LoVo (cell line): ENCODE data around the gene WFDC5.
A peak's percentile ranks its signal among the peaks of the same experiment; 100 is the strongest.
"Not testable (repeated sequence)": the region's sequence is repeated elsewhere in the genome, so short reads cannot be mapped to it uniquely, and the experiment has no call there.

Experiments
- DNase-seq: peaks from one replicate; pipeline ENCODE4 v3.0.0-alpha.2; 2016; ENCODE audit warnings: low spot score

WFDC5 gene

DNA sequence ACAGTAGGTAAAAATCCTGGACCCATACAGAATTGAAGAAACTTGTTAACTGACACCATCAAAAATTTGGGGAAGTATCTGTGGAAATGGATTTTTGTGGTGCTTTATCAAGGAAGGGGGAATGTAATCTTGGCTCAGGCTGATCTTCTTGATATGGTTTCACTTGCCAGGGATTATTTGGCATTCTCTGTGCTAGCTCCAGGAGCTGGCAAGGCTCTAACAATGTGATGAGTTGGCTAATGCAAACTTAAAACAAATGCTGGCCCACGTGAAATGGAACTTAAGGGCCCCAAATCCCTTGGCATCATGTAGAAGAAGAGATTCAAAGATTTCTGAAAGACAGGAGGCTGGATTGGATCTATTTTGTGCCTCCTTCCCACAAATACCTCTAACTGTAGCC, 27.2 kb downstream of the WFDC5 start:
- DNase-seq: no peak

DNA sequence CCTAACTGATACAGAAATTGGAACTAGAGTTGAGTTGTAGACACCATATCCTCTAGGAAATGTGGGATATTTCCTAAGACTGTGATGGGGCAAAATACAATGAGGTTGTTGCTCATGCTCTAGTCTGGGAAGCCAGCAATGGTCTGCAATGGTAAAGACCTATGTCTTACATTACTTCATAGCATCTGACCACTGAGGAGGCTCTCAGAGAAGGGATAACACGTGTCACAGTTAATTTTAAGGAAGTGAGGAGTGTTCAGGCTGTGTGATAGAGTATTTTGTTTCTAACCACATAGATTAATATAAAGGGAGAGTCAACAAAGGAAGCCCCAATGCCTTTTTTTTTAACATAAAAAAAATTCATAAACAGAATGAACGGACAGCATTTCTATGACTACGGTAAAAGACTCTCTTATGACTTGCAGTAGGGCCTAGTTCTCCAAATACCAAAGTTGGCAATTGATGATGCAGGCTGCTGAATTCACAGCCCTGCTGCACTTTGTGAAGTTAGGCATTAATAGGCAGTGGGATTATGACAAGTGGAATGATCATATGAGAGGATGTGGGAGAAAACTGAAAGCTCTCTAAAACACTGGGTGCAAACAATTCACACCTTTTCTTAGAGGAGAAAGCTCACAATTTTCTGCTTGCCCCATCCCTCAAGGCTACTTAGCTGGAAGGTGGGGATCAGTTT, 27.7 kb downstream of the WFDC5 start:
- DNase-seq: no peak

- DNase-seq: no peak
Measured at GRCh38 chr20:45085867-45086266, 29.1 kb downstream of the WFDC5 start.

GRCh38 chr20:45085289-45085688, 29.7 kb downstream of the WFDC5 start:
- DNase-seq: no peak

DNA sequence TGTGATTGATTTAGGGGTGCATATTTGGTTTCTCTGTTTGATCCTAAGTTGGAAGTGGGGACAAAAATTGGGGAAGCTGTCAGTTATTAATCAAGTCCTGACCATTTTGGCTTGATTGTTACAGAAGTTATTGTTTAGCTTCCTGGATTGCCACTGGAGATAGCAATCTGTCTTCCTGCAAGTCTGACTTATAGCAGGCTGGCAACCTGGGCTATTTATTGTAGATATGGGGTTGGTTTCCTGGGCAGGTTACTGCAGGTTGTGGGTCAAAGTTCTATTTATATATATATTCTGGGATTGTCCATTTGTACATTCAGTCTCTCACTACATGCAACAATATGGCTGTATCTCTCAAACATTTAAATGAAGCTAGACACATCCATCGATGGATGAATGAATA, 31.8 kb downstream of the WFDC5 start:
- DNase-seq: no peak

DNA sequence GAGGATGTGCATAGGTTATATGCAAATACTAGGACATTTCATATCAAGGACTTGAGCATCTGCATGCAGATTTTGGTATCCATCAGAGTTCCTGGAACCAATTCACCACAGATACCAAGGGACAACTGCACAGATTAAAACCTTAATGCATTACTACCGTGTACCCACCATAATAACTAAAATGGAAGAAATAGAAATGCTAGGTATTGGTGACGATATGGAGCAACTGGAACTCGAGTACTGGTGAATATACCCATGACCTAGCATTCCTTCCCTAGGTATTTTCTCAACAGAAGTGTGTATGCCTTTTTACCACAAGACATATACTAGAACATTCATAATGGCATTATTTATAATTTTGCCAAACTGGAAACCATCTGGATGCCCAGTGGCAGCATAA, 32.5 kb downstream of the WFDC5 start:
- DNase-seq: no peak

GRCh38 chr20:45080867-45081624, 33.9 kb downstream of the WFDC5 start:
- no peak for DNase-seq

GRCh38 chr20:45077559-45077958, 37.4 kb downstream of the WFDC5 start:
- no peak for DNase-seq

- no peak for DNase-seq
Measured at GRCh38 chr20:45073221-45073620, 41.8 kb downstream of the WFDC5 start.

GRCh38 chr20:45072066-45072465, 42.9 kb downstream of the WFDC5 start:
- no peak for DNase-seq

GRCh38 chr20:45070932-45071632, 43.9 kb downstream of the WFDC5 start:
- DNase-seq: no peak

GRCh38 chr20:45069261-45069660, 45.7 kb downstream of the WFDC5 start:
- no peak for DNase-seq

GRCh38 chr20:45067558-45067957, 47.4 kb downstream of the WFDC5 start:
- no peak for DNase-seq

DNA sequence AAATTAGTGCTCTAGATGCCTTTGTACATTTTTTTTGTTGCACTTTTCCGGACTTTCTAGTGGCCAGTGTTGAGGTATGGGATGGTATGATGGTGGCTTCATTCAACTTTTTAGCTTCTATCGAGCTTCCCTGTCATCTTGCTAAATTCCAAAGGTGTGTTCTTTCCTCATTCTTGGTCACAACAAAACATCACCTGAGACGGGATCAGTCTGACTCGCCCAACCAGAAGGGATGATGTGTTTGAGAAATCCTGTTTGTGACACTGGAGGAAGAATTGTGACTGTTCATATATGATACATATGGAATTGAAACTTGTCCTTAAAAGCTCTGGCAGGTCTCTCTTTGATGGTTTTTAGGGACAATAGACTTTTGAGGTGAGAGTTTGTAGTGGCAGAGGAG, 47.9 kb downstream of the WFDC5 start:
- no peak for DNase-seq

GRCh38 chr20:45066372-45066771, 48.6 kb downstream of the WFDC5 start:
- DNase-seq: no peak

DNA sequence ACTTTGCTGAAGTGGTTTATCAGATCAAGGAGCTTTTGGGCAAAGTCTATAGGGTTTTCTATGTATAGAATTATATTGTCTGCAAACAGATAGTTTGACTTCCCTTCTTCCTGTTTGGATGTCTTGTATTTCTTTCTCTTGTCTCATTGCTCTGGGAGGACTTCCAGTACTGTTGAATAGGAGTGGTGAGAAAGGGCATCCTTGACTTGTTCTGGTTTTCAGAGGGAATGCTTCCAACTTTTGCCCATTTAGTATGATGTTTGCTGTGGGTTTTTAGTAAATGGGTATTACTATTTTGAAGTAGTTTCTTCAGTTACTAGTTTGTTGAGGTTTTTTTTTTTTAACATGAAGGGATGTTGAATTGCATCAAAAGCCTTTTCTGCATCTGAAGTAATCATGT, 50.2 kb downstream of the WFDC5 start:
- DNase-seq: no peak

DNA sequence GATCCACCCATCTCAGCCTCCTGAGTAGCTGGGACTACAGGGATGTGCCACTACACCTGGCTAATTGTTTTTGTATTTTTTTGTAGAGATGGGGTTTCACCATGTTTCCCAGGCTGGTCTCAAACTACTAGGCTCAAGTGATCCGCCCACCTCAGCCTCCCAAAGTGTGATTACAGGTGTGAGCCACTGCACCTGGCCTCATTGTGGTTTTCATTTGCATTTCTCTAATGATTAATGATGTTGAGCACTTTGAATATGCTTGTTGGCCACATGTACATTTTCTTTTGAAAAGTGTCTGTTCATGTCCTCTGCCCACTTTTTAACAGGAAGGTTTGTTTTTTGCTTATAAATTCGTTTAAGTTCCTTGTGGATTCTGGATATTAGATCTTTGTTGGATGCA, 51.9 kb downstream of the WFDC5 start:
- not testable (repeated sequence) for DNase-seq

- DNase-seq: peak; percentile 8
Measured at GRCh38 chr20:45061244-45061643, 53.7 kb downstream of the WFDC5 start.

DNA sequence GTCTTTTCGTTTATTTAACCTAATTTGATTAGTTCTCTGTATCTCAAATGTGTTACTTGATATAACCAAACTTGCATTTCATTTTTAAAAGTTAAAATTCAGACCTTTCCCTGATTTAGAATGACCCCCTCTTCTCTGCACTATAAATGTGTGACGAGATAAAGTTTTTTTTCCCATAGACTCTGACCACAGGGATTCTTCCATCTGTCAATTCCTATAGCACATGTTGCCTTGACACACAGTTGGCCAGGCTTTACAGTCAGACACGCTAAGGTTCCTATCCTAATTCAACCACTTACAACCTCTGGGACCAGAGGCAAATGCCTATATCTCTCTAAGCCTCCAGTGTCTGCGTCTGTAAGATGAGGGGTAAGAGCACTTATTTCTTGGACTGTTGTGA, 54.7 kb downstream of the WFDC5 start:
- no peak for DNase-seq
